Measurements from ENCODE around the gene BCO2.
A peak's percentile ranks its signal among the peaks of the same experiment; 100 is the strongest.

The BCO2 gene

DNA sequence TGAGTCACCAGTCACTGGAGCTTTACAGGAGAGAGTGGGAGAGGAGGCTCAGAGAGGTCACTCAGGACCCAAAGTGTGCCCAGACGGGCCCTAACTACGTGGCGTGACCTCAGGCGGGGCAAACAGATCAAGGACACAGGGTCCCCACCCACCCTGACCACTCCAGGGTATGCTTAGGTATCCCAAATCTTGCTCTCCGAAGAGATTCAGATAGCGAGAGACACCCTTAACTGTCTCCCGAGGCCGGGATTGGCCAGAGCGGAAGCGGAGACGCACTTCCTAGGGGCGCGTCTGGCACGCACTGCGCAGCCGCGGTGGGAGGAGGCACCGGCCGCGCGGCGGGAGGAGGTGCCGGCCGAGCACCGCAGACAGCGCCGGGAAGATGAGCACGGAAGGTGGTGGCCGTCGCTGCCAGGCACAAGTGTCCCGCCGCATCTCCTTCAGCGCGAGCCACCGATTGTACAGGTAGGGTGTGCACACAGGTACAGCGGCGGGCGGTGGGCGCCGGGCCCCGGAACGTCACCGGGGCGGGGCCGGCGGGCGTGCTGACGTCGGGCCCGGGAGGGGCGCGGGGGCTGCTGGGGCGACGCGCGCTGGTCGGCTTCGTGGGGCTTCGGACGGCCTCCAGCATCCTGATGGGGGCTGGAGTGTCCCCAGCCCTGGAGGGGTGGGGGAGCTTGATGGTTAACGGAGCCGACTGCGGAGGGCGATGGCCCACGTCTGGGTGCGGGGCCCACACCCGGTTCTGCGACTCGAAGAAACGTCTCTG is 50.9 kb downstream of the BCO2 start, which contains the start of gene PTS:
Gene PTS (plus strand): TSS at position 367 of the 769 bp plus-strand sequence. CDS start 16 bp downstream, at position 383.
- peaks cover 14% of the 10 kb centered on the region for H3K27me3 ChIP-seq (ENCODE audit: control insufficient read depth, insufficient read depth, low read length, poor library complexity, severe bottlenecking)
- H3K4me1 ChIP-seq (ENCODE audit: control insufficient read depth, insufficient read depth, low read length): peaks cover 6% of the 10 kb centered on the region
- peak within 1 kb of the TSS; percentile 40 for H3K27ac ChIP-seq (ENCODE audit: insufficient read depth, low read depth, low read length, poor library complexity, severe bottlenecking)
- H3K4me3 ChIP-seq (ENCODE audit: insufficient read depth, low read depth, low read length): peak within 1 kb of the TSS; percentile 81
- H3K9me3 ChIP-seq (ENCODE audit: control insufficient read depth, low read length): no peaks in the 10 kb centered on the region
- 1% methylated on average over 70 of the region's 70 CpGs for WGBS, 2 experiments
- H3K36me3 ChIP-seq (ENCODE audit: control insufficient read depth, insufficient read depth, low read length): peaks cover 12% of the 10 kb centered on the region

GRCh38 chr11:112226831-112227401 is 51.6 kb downstream of the BCO2 start:
- no peaks in the 10 kb centered on the region for H3K9me3 ChIP-seq (ENCODE audit: control insufficient read depth, low read length)
- peaks cover 14% of the 10 kb centered on the region for H3K27me3 ChIP-seq (ENCODE audit: control insufficient read depth, insufficient read depth, low read length, poor library complexity, severe bottlenecking)
- WGBS, 2 experiments: 10 to 12% methylated on average over 16 of the region's 16 CpGs
- H3K27ac ChIP-seq (ENCODE audit: insufficient read depth, low read depth, low read length, poor library complexity, severe bottlenecking): no peak overlapping the region
- peaks cover 12% of the 10 kb centered on the region for H3K36me3 ChIP-seq (ENCODE audit: control insufficient read depth, insufficient read depth, low read length)
- peak overlapping the region; percentile 81 for H3K4me3 ChIP-seq (ENCODE audit: insufficient read depth, low read depth, low read length)
- H3K4me1 ChIP-seq (ENCODE audit: control insufficient read depth, insufficient read depth, low read length): peaks cover 6% of the 10 kb centered on the region

- no peak overlapping the region for H3K27ac ChIP-seq (ENCODE audit: insufficient read depth, low read depth, low read length, poor library complexity, severe bottlenecking)
- H3K9me3 ChIP-seq (ENCODE audit: control insufficient read depth, low read length): no peaks in the 10 kb centered on the region
- peaks cover 6% of the 10 kb centered on the region for H3K4me1 ChIP-seq (ENCODE audit: control insufficient read depth, insufficient read depth, low read length)
- H3K4me3 ChIP-seq (ENCODE audit: insufficient read depth, low read depth, low read length): peak overlapping the region; percentile 81
- WGBS, 2 experiments: 68% methylated on average over 4 of the region's 4 CpGs
- peaks cover 12% of the 10 kb centered on the region for H3K27me3 ChIP-seq (ENCODE audit: control insufficient read depth, insufficient read depth, low read length, poor library complexity, severe bottlenecking)
- H3K36me3 ChIP-seq (ENCODE audit: control insufficient read depth, insufficient read depth, low read length): peaks cover 12% of the 10 kb centered on the region
These were observed 52.2 kb downstream of the BCO2 start for GRCh38 chr11:112227471-112227870.

- H3K36me3 ChIP-seq (ENCODE audit: control insufficient read depth, insufficient read depth, low read length): peaks cover 12% of the 10 kb centered on the region
- peaks cover 6% of the 10 kb centered on the region for H3K4me1 ChIP-seq (ENCODE audit: control insufficient read depth, insufficient read depth, low read length)
- no peaks in the 10 kb centered on the region for H3K9me3 ChIP-seq (ENCODE audit: control insufficient read depth, low read length)
- 94 to 98% methylated on average over 2 of the region's 2 CpGs for WGBS, 2 experiments
- H3K4me3 ChIP-seq (ENCODE audit: insufficient read depth, low read depth, low read length): no peak overlapping the region
- H3K27ac ChIP-seq (ENCODE audit: insufficient read depth, low read depth, low read length, poor library complexity, severe bottlenecking): no peak overlapping the region
- H3K27me3 ChIP-seq (ENCODE audit: control insufficient read depth, insufficient read depth, low read length, poor library complexity, severe bottlenecking): peaks cover 5% of the 10 kb centered on the region
These were observed 53.4 kb downstream of the BCO2 start for GRCh38 chr11:112228706-112229105.

DNA sequence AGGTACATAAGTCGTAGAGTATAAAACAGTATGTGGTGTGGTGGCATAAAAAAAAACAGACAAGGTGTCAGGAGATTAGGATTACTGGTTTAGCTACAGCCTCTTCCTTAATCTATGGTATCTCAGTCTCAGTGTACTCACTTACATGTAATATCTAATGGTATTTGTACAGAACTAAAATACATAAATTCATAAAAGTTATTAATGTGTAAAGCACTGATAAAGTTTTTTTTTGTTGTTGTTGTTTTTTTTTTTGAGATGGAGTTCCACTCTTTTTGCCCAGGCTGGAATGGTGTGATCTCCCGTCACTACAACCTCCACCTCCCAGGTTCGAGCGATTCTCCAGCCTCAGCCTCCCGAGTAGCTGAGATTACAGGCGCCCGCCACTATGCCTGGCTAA is 53.8 kb downstream of the BCO2 start:
- Histone ChIP-seq H3K4me1 (ENCODE audit: control insufficient read depth, insufficient read depth, low read length) (peaks cover 6% of the 10 kb centered on the region), H3K27me3 (ENCODE audit: control insufficient read depth, insufficient read depth, low read length, poor library complexity, severe bottlenecking) (peaks cover under 1% of the 10 kb centered on the region), H3K27ac (ENCODE audit: insufficient read depth, low read depth, low read length, poor library complexity, severe bottlenecking) (no peak overlapping the region), H3K36me3 (ENCODE audit: control insufficient read depth, insufficient read depth, low read length) (peaks cover 12% of the 10 kb centered on the region), H3K9me3 (ENCODE audit: control insufficient read depth, low read length) (no peaks in the 10 kb centered on the region), H3K4me3 (ENCODE audit: insufficient read depth, low read depth, low read length) (no peak overlapping the region)
- 96 to 97% methylated on average over 7 of the region's 7 CpGs for WGBS, 2 experiments

GRCh38 chr11:112229746-112230433 is 54.6 kb downstream of the BCO2 start:
- no peak overlapping the region for H3K27ac ChIP-seq (ENCODE audit: insufficient read depth, low read depth, low read length, poor library complexity, severe bottlenecking)
- no peak overlapping the region for H3K4me3 ChIP-seq (ENCODE audit: insufficient read depth, low read depth, low read length)
- H3K27me3 ChIP-seq (ENCODE audit: control insufficient read depth, insufficient read depth, low read length, poor library complexity, severe bottlenecking): no peaks in the 10 kb centered on the region
- H3K4me1 ChIP-seq (ENCODE audit: control insufficient read depth, insufficient read depth, low read length): peaks cover 6% of the 10 kb centered on the region
- H3K36me3 ChIP-seq (ENCODE audit: control insufficient read depth, insufficient read depth, low read length): peaks cover 12% of the 10 kb centered on the region
- WGBS, 2 experiments: 48 to 67% methylated on average over 2 to 3 of the region's 3 CpGs
- H3K9me3 ChIP-seq (ENCODE audit: control insufficient read depth, low read length): no peaks in the 10 kb centered on the region

DNA sequence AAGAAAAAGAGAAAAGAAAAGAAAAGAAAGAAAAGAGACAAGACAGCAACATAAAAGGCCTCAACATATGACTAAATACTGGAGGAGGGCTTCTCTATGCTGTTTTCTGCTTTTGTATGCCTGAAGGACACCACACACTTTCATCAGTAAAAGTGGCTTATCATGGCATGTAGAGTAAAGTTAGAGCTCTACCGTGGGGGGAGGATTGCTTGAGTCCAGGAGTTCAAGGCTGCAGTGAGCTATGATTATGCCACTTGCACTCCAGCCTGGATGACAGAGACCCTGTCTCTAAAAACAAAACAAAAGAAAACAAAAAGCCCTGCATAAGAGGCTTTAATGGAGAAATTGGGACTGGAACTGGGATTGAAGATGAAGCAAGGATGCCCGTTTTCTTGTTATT is 56.6 kb downstream of the BCO2 start:
- 87 to 90% methylated on average over 2 of the region's 2 CpGs for WGBS, 2 experiments
- Histone ChIP-seq H3K9me3 (ENCODE audit: control insufficient read depth, low read length) (no peaks in the 10 kb centered on the region), H3K36me3 (ENCODE audit: control insufficient read depth, insufficient read depth, low read length) (peaks cover 20% of the 10 kb centered on the region), H3K27ac (ENCODE audit: insufficient read depth, low read depth, low read length, poor library complexity, severe bottlenecking) (no peak overlapping the region), H3K27me3 (ENCODE audit: control insufficient read depth, insufficient read depth, low read length, poor library complexity, severe bottlenecking) (no peaks in the 10 kb centered on the region), H3K4me3 (ENCODE audit: insufficient read depth, low read depth, low read length) (no peak overlapping the region), H3K4me1 (ENCODE audit: control insufficient read depth, insufficient read depth, low read length) (peaks cover 6% of the 10 kb centered on the region)

DNA sequence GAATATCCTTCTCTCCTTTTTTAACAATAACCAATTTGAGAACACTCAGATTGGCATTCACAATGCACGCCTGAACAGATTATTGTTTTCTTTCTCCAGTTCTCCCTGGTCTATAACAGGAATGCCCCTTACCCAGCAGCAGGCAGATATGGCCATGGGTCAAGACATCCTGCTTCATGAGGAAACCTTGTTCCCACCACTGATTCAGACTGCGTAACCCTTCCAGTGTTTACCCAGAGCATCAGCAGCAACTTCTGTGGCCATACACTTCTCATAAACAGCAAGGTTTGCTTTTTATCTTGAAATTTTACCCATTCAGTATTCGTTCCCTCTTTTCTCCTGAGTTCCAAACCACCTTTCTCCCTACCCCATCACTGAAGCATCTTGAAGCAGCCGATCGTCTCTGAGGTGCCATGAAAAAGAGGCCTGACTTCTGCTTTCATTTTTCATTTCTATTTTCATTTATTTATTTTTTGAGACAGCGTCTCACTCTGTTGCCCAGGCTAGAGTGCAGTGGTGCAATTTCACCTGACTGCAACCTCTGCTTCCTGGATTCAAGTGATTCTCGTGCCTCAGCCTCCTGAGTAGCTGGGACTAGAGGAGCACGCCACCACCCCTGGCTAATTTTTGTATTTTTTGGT is 60.6 kb downstream of the BCO2 start:
- Histone ChIP-seq H3K36me3 (ENCODE audit: control insufficient read depth, insufficient read depth, low read length) (peaks cover 12% of the 10 kb centered on the region), H3K27ac (ENCODE audit: insufficient read depth, low read depth, low read length, poor library complexity, severe bottlenecking) (no peak overlapping the region), H3K27me3 (ENCODE audit: control insufficient read depth, insufficient read depth, low read length, poor library complexity, severe bottlenecking) (no peaks in the 10 kb centered on the region), H3K4me1 (ENCODE audit: control insufficient read depth, insufficient read depth, low read length) (no peaks in the 10 kb centered on the region), H3K9me3 (ENCODE audit: control insufficient read depth, low read length) (no peaks in the 10 kb centered on the region), H3K4me3 (ENCODE audit: insufficient read depth, low read depth, low read length) (no peak overlapping the region)
- 95 to 97% methylated on average over 8 of the region's 8 CpGs for WGBS, 2 experiments

GRCh38 chr11:112237451-112237850 is 62.1 kb downstream of the BCO2 start:
- peaks cover 12% of the 10 kb centered on the region for H3K36me3 ChIP-seq (ENCODE audit: control insufficient read depth, insufficient read depth, low read length)
- 95 to 97% methylated on average over 4 of the region's 4 CpGs for WGBS, 2 experiments
- no peaks in the 10 kb centered on the region for H3K27me3 ChIP-seq (ENCODE audit: control insufficient read depth, insufficient read depth, low read length, poor library complexity, severe bottlenecking)
- H3K27ac ChIP-seq (ENCODE audit: insufficient read depth, low read depth, low read length, poor library complexity, severe bottlenecking): no peak overlapping the region
- H3K9me3 ChIP-seq (ENCODE audit: control insufficient read depth, low read length): no peaks in the 10 kb centered on the region
- H3K4me3 ChIP-seq (ENCODE audit: insufficient read depth, low read depth, low read length): no peak overlapping the region
- H3K4me1 ChIP-seq (ENCODE audit: control insufficient read depth, insufficient read depth, low read length): no peaks in the 10 kb centered on the region

DNA sequence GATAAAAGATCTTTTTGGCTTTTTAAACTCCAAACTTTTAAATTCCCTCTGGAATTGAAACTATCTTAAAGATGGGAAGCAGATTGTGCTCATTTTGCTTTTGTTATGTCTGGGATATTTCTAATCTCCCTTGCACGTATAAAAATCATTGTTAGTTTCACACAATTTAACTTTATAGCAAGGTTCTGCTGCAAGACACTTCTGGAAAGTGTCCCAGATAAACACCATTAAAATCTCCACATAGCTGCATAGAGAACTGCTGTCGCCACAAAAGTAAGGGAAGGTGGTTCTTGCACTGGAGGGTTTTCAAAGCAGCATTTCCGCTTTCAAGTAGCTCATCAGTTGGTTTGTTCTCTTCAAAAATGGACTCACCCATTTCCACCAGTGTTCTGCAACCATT is 62.7 kb downstream of the BCO2 start:
- Histone ChIP-seq H3K27me3 (ENCODE audit: control insufficient read depth, insufficient read depth, low read length, poor library complexity, severe bottlenecking) (no peaks in the 10 kb centered on the region), H3K4me1 (ENCODE audit: control insufficient read depth, insufficient read depth, low read length) (no peaks in the 10 kb centered on the region), H3K4me3 (ENCODE audit: insufficient read depth, low read depth, low read length) (no peak overlapping the region), H3K36me3 (ENCODE audit: control insufficient read depth, insufficient read depth, low read length) (peaks cover 12% of the 10 kb centered on the region), H3K9me3 (ENCODE audit: control insufficient read depth, low read length) (no peaks in the 10 kb centered on the region), H3K27ac (ENCODE audit: insufficient read depth, low read depth, low read length, poor library complexity, severe bottlenecking) (no peak overlapping the region)
- WGBS, 2 experiments: 92 to 96% methylated on average over 3 of the region's 3 CpGs

All from ectodermal cell (in vitro differentiated cells).